OCI-M2 (cell line): ENCODE measurements around the gene AKT3.

ENCODE experiments used
- DNase-seq: peaks from one replicate; lab custom pipeline; 2025; ENCODE audit not compliant: unreplicated experiment; lab: John Stamatoyannopoulos, UW

AKT3 gene

GRCh38 chr1:243493156-243494129 lies 356.6 kb downstream of the AKT3 start:
- DNase-seq: no peak

GRCh38 chr1:243490748-243491686 lies 359.0 kb downstream of the AKT3 start:
- DNase-seq: no peak

GRCh38 chr1:243489681-243490546 lies 360.1 kb downstream of the AKT3 start:
- DNase-seq: no peak

- no peak for DNase-seq
These were observed 360.9 kb downstream of the AKT3 start for GRCh38 chr1:243489158-243489527.

GRCh38 chr1:243488459-243489157 lies 361.4 kb downstream of the AKT3 start:
- no peak for DNase-seq

- no peak for DNase-seq
These were observed 362.3 kb downstream of the AKT3 start for GRCh38 chr1:243487649-243488227.

- no peak for DNase-seq
These were observed 362.9 kb downstream of the AKT3 start for GRCh38 chr1:243487036-243487648.

GRCh38 chr1:243483952-243484351 lies 366.1 kb downstream of the AKT3 start:
- DNase-seq: no peak

GRCh38 chr1:243483071-243483771 lies 366.8 kb downstream of the AKT3 start:
- DNase-seq: no peak

- DNase-seq: no peak
These were observed 367.7 kb downstream of the AKT3 start for GRCh38 chr1:243482141-243483022.

GRCh38 chr1:243481101-243481500 lies 368.9 kb downstream of the AKT3 start:
- no peak for DNase-seq

- no peak for DNase-seq
These were observed 372.2 kb downstream of the AKT3 start for GRCh38 chr1:243477731-243478290.

GRCh38 chr1:243475966-243476365 lies 374.1 kb downstream of the AKT3 start:
- DNase-seq: no peak

- no peak for DNase-seq
These were observed 375.1 kb downstream of the AKT3 start for GRCh38 chr1:243474906-243475305.

GRCh38 chr1:243474136-243474881 lies 375.7 kb downstream of the AKT3 start:
- DNase-seq: no peak

GRCh38 chr1:243473227-243474135 lies 376.6 kb downstream of the AKT3 start:
- no peak for DNase-seq
